Measurements from ENCODE around the gene RPL35.

Gene RPL35

DNA sequence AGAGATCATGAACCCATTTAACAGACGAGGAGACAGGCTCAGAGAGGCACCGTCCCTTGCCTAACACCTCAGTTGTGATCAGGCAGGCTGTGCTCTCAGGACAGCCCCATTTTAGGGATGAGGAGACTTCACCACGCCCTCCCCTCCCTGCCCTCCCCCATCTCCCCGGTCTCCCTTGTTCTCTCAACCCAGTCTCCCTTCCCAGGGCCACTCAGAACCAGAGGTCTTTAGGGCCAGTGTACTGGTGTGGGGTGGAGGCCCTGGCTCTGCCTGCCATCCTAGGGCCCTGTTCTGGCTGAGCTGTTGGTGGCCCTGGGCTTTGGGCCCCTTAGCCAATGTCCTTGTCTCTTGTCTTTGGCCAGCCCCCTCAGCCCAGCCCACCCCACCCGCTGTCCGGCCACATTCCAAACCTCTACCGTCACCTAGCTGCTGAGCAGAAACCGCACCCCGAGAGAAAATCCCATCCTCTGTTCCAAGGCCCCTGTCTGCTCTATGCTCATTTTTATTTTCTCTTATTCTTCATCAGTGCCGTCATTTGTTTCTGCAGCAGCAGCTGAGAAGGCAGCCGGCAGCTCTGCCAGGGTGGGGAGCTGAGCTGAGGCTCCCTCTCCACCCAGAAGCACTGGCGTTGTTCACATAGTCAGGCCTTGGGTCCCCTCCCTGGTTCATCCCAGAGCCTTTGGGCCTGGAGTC lies 50.9 kb downstream of the RPL35 start:
- H3K36me3 ChIP-seq (ENCODE audit: control insufficient read depth in 5 of 5, insufficient read depth in 5 of 5, low read length in 5 of 5): peaks cover 0 to 24% (median 11%) of the 10 kb centered on the region in 5 donors
- H3K9me3 ChIP-seq (ENCODE audit: control insufficient read depth in 5 of 5, low read length in 5 of 5): no peaks in the 10 kb centered on the region
- no peaks in the 10 kb centered on the region for H3K27me3 ChIP-seq (ENCODE audit: control insufficient read depth in 5 of 5, insufficient read depth in 4 of 5, low read length in 5 of 5)
- no peak overlapping the region for H3K4me3 ChIP-seq (ENCODE audit: low read depth in 1 of 5, low read length in 5 of 5)
- H3K27ac ChIP-seq (ENCODE audit: low read depth, low read length): no peak overlapping the region
- peaks cover 0 to 9% (median 6%) of the 10 kb centered on the region in 5 donors for H3K4me1 ChIP-seq (ENCODE audit: control insufficient read depth in 5 of 5, insufficient read depth in 5 of 5, low read length in 5 of 5)
- H3K9ac ChIP-seq (ENCODE audit: low read length in 5 of 5): no peak overlapping the region

DNA sequence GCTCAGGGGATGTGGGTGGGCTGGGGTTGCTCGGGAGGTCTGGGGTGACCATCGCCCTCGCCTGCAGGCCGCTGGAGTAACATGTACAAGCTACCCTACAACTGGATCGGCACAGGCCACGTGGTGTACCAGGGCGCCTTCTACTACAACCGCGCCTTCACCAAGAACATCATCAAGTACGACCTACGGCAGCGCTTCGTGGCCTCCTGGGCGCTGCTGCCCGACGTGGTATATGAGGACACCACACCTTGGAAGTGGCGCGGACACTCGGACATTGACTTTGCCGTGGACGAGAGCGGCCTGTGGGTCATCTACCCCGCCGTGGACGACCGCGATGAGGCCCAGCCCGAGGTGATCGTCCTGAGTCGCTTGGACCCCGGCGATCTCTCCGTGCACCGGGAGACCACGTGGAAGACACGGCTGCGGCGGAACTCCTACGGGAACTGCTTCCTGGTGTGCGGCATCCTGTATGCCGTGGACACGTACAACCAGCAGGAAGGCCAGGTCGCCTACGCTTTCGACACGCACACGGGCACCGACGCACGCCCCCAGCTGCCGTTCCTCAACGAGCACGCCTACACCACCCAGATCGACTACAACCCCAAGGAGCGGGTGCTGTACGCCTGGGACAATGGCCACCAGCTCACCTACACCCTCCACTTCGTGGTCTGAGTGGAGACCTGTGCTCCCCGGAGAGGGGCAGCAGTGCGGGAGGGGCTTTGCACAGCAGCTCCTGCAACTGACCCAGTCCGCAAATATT lies 51.8 kb downstream of the RPL35 start:
- no peaks in the 10 kb centered on the region for H3K27me3 ChIP-seq (ENCODE audit: control insufficient read depth in 5 of 5, insufficient read depth in 4 of 5, low read length in 5 of 5)
- H3K36me3 ChIP-seq (ENCODE audit: control insufficient read depth in 5 of 5, insufficient read depth in 5 of 5, low read length in 5 of 5): peaks cover 0 to 24% (median 11%) of the 10 kb centered on the region in 5 donors
- peaks cover 0 to 9% (median 6%) of the 10 kb centered on the region in 5 donors for H3K4me1 ChIP-seq (ENCODE audit: control insufficient read depth in 5 of 5, insufficient read depth in 5 of 5, low read length in 5 of 5)
- H3K9me3 ChIP-seq (ENCODE audit: control insufficient read depth in 5 of 5, low read length in 5 of 5): no peaks in the 10 kb centered on the region
- no peak overlapping the region for H3K4me3 ChIP-seq (ENCODE audit: low read depth in 1 of 5, low read length in 5 of 5)
- no peak overlapping the region for H3K9ac ChIP-seq (ENCODE audit: low read length in 5 of 5)
- H3K27ac ChIP-seq (ENCODE audit: low read depth, low read length): no peak overlapping the region

DNA sequence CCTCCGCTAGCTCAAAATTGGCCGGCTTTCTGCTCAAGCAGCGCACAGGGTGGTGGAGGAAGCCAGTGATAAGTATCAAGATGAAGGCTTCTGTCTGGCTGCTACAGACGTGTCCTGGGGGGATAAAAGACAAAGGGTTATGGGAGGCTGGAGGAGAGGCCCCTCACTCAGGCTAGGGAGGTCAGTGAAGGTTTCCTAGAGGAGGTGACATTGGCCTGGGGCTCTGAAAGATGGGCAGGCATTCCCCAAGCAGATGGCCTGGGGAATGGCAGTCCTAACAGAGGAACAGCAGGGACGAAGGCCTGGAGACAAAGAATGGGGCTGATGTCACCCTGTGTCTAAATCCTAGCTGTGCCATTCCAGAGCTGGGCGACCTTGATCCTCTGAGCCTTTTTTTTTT lies 52.5 kb downstream of the RPL35 start:
- H3K4me1 ChIP-seq (ENCODE audit: control insufficient read depth in 5 of 5, insufficient read depth in 5 of 5, low read length in 5 of 5): peaks cover 0 to 9% (median 6%) of the 10 kb centered on the region in 5 donors
- H3K4me3 ChIP-seq (ENCODE audit: low read depth in 1 of 5, low read length in 5 of 5): no peak overlapping the region
- no peak overlapping the region for H3K27ac ChIP-seq (ENCODE audit: low read depth, low read length)
- H3K27me3 ChIP-seq (ENCODE audit: control insufficient read depth in 5 of 5, insufficient read depth in 4 of 5, low read length in 5 of 5): no peaks in the 10 kb centered on the region
- no peak overlapping the region for H3K9ac ChIP-seq (ENCODE audit: low read length in 5 of 5)
- no peaks in the 10 kb centered on the region for H3K9me3 ChIP-seq (ENCODE audit: control insufficient read depth in 5 of 5, low read length in 5 of 5)
- H3K36me3 ChIP-seq (ENCODE audit: control insufficient read depth in 5 of 5, insufficient read depth in 5 of 5, low read length in 5 of 5): peaks cover 0 to 24% (median 11%) of the 10 kb centered on the region in 5 donors

DNA sequence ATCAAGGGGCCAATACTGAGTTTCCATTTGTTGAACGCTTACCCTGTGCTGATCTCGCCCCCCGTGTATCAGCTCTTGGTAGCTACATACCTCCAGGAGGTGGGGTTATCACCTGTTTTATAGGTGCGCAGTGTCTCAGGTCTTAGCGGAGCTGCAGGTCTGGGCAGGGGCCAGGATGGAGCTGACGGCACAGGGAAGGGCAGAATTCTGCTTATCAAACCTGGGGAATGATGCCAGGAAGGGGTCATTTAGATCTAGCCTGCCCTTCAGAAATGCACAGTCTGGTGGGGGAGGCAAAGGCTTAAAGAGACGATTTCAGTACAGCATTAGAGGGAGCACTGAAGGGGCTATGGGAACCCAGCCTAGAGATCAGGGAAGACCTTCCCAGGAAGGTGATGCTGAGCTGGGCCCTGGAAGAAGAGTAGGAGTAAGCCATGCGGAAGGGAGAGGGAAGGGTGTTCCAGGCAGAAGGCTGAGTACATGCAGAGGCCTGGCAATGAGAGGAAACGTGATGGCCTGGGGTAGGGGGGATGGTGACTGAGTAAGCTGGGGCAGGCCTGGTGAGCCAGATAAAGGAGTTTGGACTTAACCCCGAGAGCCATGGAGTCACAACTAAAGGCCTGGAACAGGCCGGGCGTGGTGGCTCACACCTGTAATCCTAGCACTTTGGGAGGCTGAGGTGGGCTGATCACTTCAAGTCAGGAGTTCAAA lies 53.4 kb downstream of the RPL35 start:
- H3K9me3 ChIP-seq (ENCODE audit: control insufficient read depth in 5 of 5, low read length in 5 of 5): no peaks in the 10 kb centered on the region
- peaks cover 0 to 9% (median 6%) of the 10 kb centered on the region in 5 donors for H3K4me1 ChIP-seq (ENCODE audit: control insufficient read depth in 5 of 5, insufficient read depth in 5 of 5, low read length in 5 of 5)
- no peak overlapping the region for H3K4me3 ChIP-seq (ENCODE audit: low read depth in 1 of 5, low read length in 5 of 5)
- no peaks in the 10 kb centered on the region for H3K27me3 ChIP-seq (ENCODE audit: control insufficient read depth in 5 of 5, insufficient read depth in 4 of 5, low read length in 5 of 5)
- no peak overlapping the region for H3K9ac ChIP-seq (ENCODE audit: low read length in 5 of 5)
- H3K27ac ChIP-seq (ENCODE audit: low read depth, low read length): no peak overlapping the region
- H3K36me3 ChIP-seq (ENCODE audit: control insufficient read depth in 5 of 5, insufficient read depth in 5 of 5, low read length in 5 of 5): peaks cover 0 to 26% (median 11%) of the 10 kb centered on the region in 5 donors

All from subcutaneous abdominal adipose tissue (tissue), 5 donors.